SIG-M5 treated with dmso at 0.1 percent for 504 hours (cell line): ENCODE measurements around the gene ZNF613.
A peak's percentile ranks its signal among the peaks of the same experiment; 100 is the strongest.
"Not testable (repeated sequence)": the region's sequence is repeated elsewhere in the genome, so short reads cannot be mapped to it uniquely, and the experiment has no call there.

ENCODE experiments used
- DNase-seq: peaks from one replicate; lab custom pipeline; 2025; ENCODE audit not compliant: unreplicated experiment; lab: John Stamatoyannopoulos, UW

ZNF613 gene

DNA sequence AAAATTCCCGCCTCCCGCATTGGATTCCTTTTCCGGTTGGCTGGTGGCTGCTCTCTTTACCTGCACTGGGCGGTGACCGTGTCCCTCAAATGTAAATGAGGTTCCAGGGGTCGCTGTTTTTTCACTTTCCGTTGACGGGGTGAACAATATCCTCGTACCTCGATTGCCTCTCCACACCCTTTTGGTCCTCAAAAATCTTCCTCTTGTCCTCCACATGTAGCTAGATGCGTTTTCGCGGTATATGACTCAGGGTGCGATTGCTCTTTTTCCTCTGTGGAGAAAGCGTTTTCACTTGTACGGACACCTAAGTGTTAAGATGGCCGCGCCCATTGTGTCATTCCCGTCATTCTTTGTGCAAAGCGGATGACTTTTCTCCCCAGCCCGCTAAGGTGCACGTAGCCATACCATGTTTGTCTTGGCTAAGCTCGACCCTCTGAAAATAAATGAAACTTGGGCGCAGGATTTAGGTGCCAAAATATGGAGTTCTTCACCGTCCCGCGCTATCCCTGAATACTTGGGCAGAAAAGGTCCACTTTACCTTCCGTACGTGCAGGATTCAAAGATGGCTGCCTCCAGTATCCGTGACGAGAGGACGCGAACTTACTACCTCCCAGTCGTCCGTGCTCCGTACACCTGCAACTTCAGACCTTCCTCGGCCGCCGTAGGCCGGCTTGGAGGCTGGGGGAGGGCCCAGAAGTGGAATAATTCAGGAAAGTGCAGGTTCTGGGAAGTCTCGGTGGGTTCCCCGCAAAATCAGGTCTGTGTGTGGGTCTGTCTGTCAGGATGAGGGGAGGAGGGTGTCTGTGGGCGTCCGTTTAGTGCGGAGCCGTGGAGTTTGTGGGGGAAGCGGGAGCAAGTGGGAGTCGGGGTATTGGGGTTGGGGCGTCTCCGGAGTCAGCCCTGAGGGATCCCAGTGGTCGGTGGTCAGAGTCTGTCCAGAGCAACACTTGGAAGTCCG, at the start of gene ZNF613:
ZNF613 (plus strand) TSS at position 689 of the 958 bp plus-strand sequence. CDS start 8,749 bp downstream, outside the sequence.
- peak; percentile 27 for DNase-seq

GRCh38 chr19:51882518-51882917, 44.8 kb upstream of the ZNF613 start:
- no peak for DNase-seq

GRCh38 chr19:51884713-51885112, 42.6 kb upstream of the ZNF613 start:
- no peak for DNase-seq

DNA sequence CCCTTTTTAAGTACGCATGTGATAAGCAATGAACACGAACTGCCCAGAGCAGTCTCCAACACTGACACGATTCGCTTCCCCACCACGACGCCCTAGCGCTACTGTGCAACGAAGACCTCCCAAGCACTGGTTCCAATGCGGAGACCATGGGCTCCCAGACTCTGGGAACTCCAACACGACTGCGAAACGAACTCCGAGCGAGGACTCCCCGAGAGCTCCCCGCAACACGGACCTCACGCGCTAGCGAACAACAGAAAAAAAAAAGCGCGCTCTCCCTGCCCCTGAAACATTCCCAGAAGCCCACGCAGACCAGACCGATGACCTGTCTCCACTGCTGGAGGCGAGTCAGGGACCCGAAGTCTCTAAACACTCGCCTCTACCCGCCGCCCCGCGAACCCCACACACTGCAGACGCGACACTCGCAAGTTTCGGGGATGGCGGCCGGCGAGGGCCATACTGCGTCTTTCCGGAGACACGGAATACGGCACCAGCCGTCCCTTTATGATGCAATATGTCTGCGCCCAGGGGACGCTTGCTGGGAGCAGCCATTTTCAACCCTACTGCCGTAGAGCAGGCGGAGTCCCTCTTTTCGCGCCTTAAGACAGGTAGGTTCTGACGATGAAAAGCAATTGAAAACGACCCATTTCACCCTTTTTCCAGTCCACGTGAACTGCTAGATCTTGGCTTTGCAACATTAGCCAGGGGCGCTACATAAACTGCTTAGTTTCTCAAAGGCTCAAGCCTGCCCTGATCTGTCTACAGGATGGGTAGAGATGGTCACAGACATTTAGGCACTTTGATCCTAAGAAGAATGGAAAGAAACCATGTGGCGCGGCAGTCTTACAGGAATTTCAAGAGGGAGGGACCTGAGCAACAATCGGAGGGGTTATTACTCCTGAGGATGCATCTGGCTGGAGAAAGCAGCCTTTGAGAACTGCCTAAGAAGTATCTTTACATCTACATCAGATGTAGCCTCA, 39.5 kb upstream of the ZNF613 start, which contains the start of gene ZNF577:
ZNF577 (minus strand) TSS at position 430 of the 977 bp plus-strand sequence. CDS start 7,569 bp downstream, outside the sequence.
- DNase-seq, result no peak

GRCh38 chr19:51889934-51890333, 37.3 kb upstream of the ZNF613 start:
- no peak for DNase-seq

- DNase-seq, result no peak
Measured at GRCh38 chr19:51891193-51891747, 36.0 kb upstream of the ZNF613 start.

DNA sequence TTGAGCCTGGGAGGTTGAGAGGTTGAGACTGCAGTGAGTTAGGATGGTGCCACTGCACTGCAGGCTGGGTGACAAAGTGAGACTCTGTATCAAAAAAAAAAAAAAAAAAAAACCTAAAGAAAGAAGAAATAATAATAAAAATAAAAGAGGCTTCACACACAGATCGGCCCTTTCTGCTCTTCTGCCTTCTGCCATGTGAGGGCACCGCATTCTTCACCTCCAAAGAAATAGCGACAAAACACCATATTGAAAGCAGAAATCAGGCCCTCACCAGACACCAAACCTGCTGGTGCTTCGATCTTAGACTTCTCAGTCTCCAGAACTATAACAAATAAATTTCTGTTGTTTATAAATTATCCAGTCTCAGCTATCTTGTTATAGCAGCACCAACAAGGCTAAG, 25.4 kb upstream of the ZNF613 start:
- DNase-seq, result no peak

DNA sequence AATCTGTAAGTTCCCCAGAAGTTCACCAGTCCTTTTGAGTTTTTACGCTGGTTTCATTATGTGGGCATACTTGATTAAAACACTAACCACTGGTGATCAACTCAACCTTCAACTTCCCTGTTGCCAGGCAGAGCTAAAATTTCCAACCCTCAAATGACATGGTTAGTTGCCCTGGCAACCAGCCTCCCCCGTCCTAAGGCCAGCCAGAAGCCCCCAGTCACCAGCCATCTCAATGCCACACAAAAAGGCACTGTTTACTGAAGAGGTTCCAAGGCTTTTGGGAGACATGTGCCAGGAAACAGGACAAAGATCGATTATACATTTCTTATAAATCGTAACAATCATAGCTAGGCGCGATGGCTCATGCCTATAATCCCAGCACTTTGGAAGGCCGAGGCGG, 24.1 kb upstream of the ZNF613 start:
- no peak for DNase-seq

- no peak for DNase-seq
Measured at GRCh38 chr19:51904331-51905165, 22.7 kb upstream of the ZNF613 start, which contains the start of gene ZNF649. Gene ZNF649 (minus strand): TSS chr19:51905017. CDS start chr19:51900107, 4,910 bp downstream.

GRCh38 chr19:51905206-51905605, 22.1 kb upstream of the ZNF613 start:
- DNase-seq, result no peak

DNA sequence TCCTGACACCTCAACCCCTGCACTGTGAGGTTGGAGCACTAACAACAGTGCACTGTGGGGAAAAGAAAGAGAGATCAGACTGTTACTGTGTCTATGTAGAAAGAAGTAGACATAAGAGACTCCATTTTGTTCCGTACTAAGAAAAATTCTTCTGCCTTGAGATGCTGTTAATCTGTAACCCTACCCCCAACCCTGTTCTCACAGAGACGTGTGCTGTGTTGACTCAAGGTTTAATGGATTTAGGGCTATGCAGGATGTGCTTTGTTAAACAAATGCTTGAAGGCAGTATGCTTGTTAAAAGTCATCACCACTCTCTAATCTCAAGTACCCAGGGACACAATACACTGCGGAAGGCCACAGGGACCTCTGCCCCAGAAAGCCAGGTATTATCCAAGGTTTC, 21.6 kb upstream of the ZNF613 start:
- not testable (repeated sequence) for DNase-seq

DNA sequence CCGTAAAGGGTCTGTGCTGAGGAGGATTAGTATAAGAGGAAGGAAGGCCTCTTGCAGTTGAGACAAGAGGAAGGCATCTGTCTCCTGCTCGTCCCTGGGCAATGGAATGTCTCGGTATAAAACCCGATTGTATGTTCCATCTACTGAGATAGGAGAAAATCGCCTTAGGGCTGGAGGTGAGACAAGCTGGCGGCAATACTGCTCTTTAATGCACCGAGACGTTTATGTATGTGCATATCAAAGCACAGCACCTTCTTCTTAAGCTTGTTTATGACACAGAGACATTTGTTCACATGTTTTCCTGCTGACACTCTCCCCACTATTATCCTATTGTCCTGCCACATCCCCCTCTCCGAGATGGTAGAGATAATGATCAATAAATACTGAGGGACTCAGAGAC, 21.2 kb upstream of the ZNF613 start:
- DNase-seq, result not testable (repeated sequence)

GRCh38 chr19:51907981-51908380, 19.3 kb upstream of the ZNF613 start:
- DNase-seq, result not testable (repeated sequence)

DNA sequence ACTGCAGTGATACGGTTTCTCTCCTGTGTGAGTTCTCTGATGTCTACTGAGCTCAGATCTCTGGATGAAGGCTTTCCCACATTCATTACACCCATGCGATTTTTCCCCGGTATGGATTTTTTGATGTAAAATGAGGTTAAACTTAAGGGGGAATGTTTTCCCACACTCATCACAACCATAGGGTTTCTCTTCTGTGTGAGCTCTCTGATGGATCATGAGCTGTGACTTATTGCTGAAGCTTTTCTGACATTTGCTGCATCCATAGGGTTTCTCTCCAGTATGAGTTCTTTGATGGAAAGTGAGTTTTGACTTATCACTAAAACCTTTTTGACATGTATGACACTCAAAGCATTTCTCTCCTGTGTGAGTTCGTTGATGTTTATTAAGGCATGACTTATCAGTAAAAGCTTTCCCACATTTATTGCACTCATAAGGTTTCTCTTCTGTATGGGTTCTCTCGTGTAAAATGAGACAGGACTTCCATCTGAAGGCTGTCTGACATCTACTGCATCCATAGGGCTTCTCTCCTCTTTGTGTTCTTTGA, 11.9 kb upstream of the ZNF613 start:
- no peak for DNase-seq

DNA sequence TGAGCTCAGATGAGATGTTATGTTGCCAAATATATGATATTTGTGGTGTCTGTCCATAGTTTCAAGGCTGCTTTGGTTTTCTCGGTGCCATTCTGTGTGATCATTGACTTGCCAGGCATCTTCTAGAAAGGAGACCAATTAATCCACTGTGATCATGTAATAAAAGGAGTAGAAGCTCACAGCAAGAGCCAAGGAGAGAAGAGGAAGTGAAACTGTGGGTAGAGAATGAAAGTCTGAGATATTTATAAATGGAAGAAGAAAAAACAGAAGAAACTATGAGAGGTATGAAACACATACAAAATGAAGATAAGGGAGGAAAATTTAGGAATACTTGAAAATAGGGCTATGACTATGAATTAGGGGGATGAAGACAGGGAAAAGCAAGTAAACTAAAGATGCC, 11.1 kb upstream of the ZNF613 start:
- DNase-seq, result no peak

- no peak for DNase-seq
Measured at GRCh38 chr19:51919606-51920005, 7.7 kb upstream of the ZNF613 start.

DNA sequence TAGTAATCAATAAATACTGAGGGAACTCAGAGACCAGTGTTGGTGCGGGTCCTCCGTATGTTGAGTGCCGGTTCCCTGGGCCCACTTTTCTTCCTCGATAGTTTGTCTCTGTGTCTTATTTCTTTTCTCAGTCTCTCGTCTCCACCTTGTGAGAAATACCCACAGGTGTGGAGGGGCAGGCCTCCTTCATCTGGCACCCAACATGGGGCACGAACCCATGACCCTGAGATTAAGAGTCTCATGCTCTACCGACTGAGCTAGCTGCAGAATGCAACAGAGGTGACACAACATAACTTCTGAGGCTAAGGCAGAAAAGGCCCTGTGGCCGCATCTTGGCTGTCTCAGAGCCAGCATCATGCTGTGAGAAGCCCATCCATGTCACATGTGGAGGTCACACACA, 5.3 kb upstream of the ZNF613 start:
- no peak for DNase-seq

GRCh38 chr19:51926426-51926783, 867 bp upstream of the ZNF613 start:
- no peak for DNase-seq

- no peak for DNase-seq
Measured at GRCh38 chr19:51927859-51928258, 587 bp downstream of the ZNF613 start.

DNA sequence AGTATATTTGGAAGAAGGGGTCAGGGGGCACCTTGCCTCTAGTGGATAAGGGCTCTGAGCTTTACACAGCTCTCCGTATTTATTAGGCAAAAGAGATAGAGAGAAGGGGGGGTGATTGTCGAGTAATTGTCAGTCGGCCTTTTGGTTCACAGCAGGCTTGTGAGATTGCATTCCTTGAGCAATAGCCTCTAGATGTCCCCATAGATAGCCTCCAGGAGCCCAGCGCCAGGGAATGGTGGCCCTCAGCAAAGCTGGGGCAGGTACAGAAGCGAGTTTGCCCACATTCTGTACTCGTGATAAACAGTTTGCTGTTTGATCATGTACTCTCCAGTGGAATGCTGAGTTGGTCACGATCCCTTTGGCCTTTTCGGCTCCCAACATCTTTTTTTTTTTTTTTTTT, 4.6 kb downstream of the ZNF613 start:
- no peak for DNase-seq
